GM19239 (cell line): Measurements from ENCODE around the gene NANOS3.
"Not testable (repeated sequence)": the region's sequence is repeated elsewhere in the genome, so short reads cannot be mapped to it uniquely, and the experiment has no call there.

Source experiments
- DNase-seq: peaks from one replicate; pipeline ENCODE4 v3.0.0; 2011; ENCODE audit warnings: low spot score; ENCODE audit not compliant: insufficient read length
- FAIRE-seq: peaks from 2 replicates; lab custom pipeline; 2011; peaks lifted over from hg19 to GRCh38; lab: Jason Lieb, UNC

Gene NANOS3

DNA sequence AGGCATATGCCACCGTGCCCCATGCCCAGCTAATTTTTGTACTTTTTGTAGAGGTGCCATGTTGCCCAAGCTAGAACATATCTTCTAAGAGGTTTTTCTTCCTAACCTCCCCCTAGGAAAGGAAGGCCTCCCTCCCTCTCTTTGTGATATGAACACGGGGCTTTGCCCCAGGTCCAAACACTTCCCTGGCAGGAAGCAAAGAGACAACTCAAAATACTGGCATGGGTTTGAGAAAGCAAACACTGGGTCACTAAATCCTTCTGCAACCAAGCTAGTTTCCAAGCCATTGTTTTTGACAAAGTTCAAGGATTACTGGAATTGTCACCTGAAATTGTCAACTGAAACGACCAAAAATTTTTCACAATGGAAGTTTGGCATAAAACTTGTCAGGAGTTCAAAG is 37.8 kb downstream of the NANOS3 start:
- DNase-seq, result no peak
- FAIRE-seq, result no peak

DNA sequence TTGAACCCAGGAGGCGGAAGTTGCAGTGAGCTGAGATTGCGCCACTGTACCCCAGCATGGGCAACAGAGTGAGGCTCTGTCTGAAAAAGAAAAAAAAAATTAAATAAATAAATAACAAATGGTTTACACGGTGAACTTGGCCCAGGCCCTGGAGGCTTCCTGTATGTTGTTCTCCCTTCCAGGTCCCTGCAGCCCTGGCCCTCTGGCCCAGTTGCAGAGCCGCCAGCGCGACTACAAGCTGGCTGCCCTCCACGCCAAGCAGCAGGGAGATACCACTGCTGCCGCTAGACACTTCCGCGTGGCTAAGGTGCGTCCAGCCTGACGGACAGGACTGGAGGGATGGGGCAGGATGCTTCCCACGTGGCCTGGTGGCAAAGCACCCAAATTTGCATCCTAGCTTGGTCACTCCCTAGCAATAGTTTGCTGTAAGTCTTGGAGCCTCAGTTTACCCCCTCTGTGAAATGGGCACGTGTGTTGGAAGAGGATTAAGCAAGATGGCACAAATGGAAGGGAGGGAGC is 41.0 kb downstream of the NANOS3 start:
- no peak for DNase-seq
- no peak for FAIRE-seq

DNA sequence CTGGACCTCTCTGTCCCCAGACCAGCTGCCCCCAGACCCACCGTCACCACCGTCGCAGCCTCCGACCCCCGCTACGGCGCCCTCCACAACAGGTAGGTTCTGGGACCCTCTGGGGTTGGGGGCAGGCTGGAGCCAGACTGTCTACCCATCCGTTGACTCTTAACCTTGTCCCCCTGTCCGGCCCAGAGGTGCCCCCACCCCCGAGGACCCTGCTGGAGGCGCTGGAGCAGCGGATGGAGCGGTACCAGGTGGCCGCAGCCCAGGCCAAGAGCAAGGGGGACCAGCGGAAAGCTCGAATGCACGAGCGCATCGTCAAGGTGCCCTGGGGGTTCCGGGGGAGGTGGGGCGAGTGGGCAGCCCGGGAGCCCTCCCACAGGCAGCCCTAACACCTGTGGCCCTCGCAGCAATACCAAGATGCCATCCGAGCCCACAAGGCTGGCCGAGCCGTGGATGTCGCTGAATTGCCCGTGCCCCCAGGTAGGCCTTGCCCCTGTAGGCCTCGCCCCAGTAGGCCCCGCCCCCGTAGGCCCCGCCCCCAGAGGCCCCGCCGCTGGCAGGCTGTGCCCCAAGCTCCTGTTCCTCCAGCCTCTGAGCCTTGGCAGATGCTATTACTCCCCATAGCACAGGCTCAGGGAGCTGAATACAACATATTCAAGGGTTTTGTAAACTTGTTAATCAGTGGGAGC is 41.9 kb downstream of the NANOS3 start:
- no peak for DNase-seq
- no peak for FAIRE-seq

DNA sequence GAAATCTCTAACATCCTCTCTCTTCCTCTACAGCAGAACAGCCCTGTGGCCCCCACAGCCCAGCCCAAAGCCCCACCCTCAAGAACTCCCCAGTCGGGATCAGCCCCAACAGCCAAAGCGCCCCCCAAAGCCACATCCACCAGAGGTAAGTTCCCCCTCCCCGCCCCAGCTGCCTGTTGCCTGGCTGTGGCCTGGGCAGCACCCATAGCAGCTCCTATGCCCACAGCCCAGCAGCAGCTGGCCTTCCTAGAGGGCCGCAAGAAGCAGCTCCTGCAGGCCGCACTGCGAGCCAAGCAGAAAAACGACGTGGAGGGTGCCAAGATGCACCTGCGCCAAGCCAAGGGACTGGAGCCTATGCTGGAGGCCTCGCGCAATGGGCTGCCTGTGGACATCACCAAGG is 43.6 kb downstream of the NANOS3 start:
- FAIRE-seq (no peak), DNase-seq (no peak)

DNA sequence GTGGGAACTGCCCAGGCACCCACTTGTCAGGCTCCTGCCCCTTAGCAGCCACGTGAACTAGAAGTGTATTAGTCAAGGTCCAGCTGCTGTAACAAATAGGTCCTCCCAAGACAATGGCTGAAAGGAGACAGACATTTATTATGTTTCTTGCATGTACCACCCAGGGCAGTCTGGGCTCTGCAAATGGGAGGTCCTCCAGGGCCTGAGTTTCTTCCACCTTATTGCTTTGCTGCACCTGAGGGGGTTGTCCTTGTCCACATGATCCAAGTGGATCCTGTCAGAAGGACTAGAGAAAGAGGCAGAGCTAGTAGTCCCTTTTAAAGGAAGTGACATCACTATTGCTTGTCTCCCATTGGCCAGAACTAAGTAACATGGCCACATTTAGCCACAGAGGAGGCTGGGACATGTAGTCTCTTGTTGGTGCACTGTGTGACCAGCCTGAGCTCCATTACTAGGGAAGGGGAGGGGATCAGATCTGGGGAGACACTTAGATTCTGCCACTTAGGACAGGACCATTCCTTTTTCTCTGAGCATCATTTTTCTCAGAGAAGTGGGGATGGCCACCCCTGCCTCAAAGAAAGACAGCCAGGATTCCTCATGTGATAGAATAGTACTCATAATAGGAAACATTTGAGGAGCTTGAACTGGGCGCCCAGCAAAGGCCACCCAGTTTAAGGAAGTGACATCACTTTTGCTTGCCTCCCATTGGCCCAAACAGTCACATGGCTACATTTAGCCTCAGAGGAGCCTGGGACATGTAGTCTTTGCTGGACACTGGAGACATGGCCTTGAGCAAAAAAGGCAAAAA is 44.2 kb downstream of the NANOS3 start:
- FAIRE-seq (peak; percentile 21), DNase-seq (peak; percentile 68)

DNA sequence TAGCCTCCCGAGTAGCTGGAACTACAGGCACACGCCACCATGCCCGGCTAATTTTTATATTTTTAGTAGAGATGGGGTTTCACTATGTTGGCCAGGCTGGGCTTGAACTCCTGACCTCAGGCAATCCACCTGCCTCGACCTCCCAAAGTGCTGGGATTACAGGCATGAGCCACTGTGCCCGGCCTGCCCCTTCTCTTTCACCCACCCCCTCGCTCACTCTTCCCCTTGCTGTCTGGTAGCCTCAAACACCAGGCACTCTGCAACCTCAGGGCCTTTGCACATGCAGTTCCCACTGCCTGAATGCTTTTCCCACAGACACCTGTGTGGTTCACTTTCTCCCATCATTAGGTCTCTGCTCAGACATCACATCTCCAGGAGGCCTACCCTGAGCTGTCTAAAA is 45.2 kb downstream of the NANOS3 start:
- DNase-seq, FAIRE-seq: not testable (repeated sequence)

DNA sequence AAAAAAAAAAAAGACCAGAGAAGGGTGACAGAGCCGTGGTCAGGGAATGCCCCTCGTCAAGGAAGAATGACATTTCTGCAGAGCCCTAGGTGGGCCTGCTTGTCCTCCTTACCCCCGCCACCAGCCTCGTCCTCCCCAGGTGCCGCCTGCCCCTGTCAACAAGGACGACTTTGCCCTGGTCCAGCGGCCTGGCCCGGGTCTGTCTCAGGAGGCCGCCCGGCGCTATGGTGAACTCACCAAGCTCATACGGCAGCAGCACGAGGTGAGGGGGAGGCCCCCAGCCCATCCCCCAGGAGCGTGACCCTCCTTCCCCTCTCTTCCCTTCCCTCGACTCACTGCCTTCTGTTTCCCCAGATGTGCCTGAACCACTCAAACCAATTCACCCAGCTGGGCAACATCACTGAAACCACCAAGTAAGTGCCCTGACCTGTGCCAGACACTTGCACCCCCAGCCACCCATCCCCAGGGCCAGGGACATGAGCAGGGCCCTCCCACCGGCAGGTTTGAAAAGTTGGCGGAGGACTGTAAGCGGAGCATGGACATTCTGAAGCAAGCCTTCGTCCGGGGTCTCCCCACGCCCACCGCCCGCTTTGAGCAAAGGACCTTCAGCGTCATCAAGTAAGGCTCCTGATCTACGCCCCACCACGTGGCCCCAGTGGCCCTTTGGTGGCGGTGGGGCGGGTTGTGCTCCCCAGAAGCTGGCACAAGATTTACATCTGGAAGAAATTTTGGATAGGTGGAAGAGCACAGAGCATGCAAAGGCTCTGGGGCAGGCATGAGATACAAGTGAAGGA is 46.5 kb downstream of the NANOS3 start:
- FAIRE-seq, result no peak
- no peak for DNase-seq

DNA sequence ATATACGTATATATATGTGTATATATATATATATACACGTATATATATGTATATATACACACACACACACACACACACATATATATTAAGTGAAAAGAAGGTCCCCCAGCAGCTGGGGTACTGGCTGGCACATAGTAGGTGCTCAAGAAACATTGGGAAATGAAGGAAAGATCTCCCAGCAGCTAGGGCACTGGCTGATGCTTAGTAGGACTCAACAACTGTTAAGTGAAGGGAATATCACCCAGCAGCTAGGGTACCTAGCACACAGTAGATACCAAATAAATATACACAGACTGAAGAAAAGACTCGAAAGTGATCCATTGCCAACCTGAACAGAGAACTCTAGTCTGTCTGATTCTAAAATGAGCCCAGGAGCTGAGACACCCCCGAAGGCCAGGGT is 49.1 kb downstream of the NANOS3 start:
- no peak for DNase-seq
- no peak for FAIRE-seq

DNA sequence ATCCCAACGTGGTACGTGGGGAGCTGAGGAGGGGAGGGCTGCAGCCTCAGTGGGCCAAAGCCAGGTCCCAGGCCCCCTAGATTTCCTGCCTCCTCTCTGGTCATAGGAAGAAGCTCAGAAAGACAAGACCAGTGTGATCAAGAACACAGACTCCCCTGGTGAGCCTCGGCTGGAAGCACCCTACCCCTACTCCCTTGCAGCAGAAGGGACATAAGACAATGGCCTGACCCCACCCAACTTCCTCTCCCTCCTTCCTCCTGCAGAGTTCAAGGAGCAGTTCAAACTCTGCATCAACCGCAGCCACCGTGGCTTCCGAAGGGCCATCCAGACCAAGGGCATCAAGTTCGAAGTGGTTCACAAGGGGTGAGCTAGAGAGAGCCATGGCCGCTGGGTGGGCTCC is 49.8 kb downstream of the NANOS3 start:
- DNase-seq (no peak), FAIRE-seq (no peak)

DNA sequence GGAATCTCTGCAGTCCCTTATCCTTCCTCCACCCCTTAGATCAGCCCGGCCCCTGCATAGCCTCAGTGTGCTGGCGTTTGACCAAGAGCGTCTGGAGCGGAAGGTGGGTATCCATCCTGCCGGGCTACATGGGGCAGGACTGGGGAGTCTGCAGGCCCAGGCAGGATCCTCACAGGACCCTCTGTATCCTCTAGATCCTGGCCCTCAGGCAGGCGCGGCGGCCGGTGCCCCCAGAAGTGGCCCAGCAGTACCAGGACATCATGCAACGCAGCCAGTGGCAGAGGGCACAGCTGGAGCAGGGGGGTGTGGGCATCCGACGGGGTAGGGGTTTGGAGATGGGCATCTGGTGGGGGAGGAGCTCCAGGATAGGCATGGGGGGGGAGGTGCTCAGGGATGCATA is 52.4 kb downstream of the NANOS3 start:
- no peak for FAIRE-seq

DNA sequence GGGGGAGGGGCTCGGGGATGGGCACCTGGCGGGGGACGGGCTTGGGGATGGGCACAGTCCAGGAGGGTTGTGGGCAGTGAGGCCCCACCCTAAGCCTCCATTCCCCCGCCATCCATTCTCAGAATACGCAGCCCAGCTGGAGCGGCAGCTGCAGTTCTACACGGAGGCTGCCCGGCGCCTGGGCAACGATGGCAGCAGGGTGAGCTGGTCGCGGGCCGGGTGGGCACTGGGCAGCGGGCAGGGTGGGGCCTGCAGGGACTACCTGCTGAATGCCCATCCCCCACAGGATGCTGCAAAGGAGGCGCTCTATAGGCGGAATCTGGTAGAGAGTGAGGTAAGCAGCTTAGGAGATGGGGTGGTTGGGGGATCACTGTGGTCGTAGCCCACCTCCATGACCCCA is 53.0 kb downstream of the NANOS3 start:
- no peak for DNase-seq

More for the DNA sequence above, 52.4 kb downstream of the NANOS3 start:
- no peak for DNase-seq

More for the DNA sequence above, 53.0 kb downstream of the NANOS3 start:
- FAIRE-seq, result no peak
